GM21737 (cell line): Measurements from ENCODE around the gene ATG10.

ENCODE experiments used
- ATAC-seq: cut with Tn5 transposase; IDR thresholded peaks from one replicate; pipeline ENCODE4 v1.9.1; 2021; ENCODE audit warnings: mild to moderate bottlenecking, moderate library complexity; ENCODE audit not compliant: unreplicated experiment

ATG10 gene

GRCh38 chr5:82162573-82162972 is 190.8 kb downstream of the ATG10 start:
- ATAC-seq, result no peak

GRCh38 chr5:82163452-82164175 is 191.8 kb downstream of the ATG10 start:
- ATAC-seq, result no peak

- no peak for ATAC-seq
Measured at GRCh38 chr5:82164176-82164976, 192.6 kb downstream of the ATG10 start.

GRCh38 chr5:82164977-82165713 is 193.3 kb downstream of the ATG10 start:
- ATAC-seq, result no peak

GRCh38 chr5:82165740-82166530 is 194.1 kb downstream of the ATG10 start:
- peak; percentile 87 for ATAC-seq

GRCh38 chr5:82167372-82167935 is 195.6 kb downstream of the ATG10 start:
- no peak for ATAC-seq

GRCh38 chr5:82168294-82168693 is 196.5 kb downstream of the ATG10 start:
- ATAC-seq, result no peak

- ATAC-seq, result no peak
Measured at GRCh38 chr5:82169892-82170291, 198.1 kb downstream of the ATG10 start.

- peak; percentile 96 for ATAC-seq
Measured at GRCh38 chr5:82174128-82174918, 202.5 kb downstream of the ATG10 start.

GRCh38 chr5:82174919-82175219 is 203.0 kb downstream of the ATG10 start:
- ATAC-seq, result no peak

GRCh38 chr5:82176115-82176814 is 204.4 kb downstream of the ATG10 start:
- ATAC-seq, result no peak

GRCh38 chr5:82178378-82178777 is 206.6 kb downstream of the ATG10 start:
- ATAC-seq, result no peak

GRCh38 chr5:82182662-82183061 is 210.8 kb downstream of the ATG10 start:
- ATAC-seq, result no peak

- no peak for ATAC-seq
Measured at GRCh38 chr5:82183828-82184227, 212.0 kb downstream of the ATG10 start.

GRCh38 chr5:82185851-82186250 is 214.0 kb downstream of the ATG10 start:
- ATAC-seq, result no peak

- no peak for ATAC-seq
Measured at GRCh38 chr5:82197550-82197949, 225.7 kb downstream of the ATG10 start.

GRCh38 chr5:82204567-82204966 is 232.7 kb downstream of the ATG10 start:
- ATAC-seq, result no peak

- ATAC-seq, result no peak
Measured at GRCh38 chr5:82205005-82205404, 233.2 kb downstream of the ATG10 start.

- no peak for ATAC-seq
Measured at GRCh38 chr5:82208371-82208770, 236.5 kb downstream of the ATG10 start.
